ENCODE data around the gene ABHD2.

The ABHD2 gene

DNA sequence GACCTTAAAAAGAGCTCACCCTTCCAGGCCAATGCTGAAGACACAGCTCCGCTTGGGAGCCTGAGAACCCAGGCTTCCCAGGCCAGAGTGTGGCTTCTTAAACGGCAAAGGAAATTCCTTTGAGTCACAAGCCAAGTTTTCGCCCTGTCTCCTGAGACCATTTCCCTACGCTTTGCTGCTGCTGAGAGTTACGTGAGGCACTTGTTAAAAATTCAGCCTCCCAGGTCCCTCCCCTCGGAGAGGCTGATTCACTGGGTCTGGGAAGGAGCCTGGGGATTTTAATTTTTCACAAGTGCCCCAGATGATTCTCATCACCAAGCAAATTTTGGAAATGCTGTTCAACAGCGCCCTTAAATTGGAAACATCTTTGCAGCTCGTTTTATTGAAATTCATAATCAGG is 107.6 kb downstream of the ABHD2 start:
- no peak for DNase-seq (ENCODE audit: low spot score)

GRCh38 chr15:89196241-89196640 is 108.0 kb downstream of the ABHD2 start:
- no peak for DNase-seq (ENCODE audit: low spot score)

DNA sequence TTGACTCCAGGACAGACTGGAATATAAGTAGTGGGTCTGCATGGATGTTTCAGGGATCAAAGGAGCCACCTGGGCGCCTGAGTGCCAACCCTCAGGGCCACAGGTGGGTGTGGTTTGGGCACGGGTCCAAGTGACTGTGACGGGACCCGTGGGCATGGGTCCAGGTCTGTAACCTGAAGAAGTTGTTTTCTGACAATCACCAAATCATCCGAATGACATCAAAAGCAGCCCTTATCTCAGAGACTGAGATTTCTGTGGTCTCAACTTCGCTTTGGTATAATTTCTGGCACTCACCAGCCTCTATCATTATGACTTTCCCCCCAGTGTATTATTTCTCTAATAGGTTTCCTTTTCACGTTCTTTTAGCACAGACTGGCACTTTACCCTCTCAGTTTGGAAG is 108.7 kb downstream of the ABHD2 start:
- DNase-seq (ENCODE audit: low spot score), result no peak

- DNase-seq (ENCODE audit: low spot score), result peak; percentile 99
These were observed 109.3 kb downstream of the ABHD2 start for GRCh38 chr15:89197503-89197971.

GRCh38 chr15:89198196-89198595 is 109.9 kb downstream of the ABHD2 start:
- DNase-seq (ENCODE audit: low spot score), result no peak

GRCh38 chr15:89198934-89199333 is 110.7 kb downstream of the ABHD2 start:
- peak; percentile 98 for DNase-seq (ENCODE audit: low spot score)

GRCh38 chr15:89199746-89200145 is 111.5 kb downstream of the ABHD2 start:
- peak; percentile 59 for DNase-seq (ENCODE audit: low spot score)

GRCh38 chr15:89200182-89200581 is 111.9 kb downstream of the ABHD2 start:
- no peak for DNase-seq (ENCODE audit: low spot score)

DNA sequence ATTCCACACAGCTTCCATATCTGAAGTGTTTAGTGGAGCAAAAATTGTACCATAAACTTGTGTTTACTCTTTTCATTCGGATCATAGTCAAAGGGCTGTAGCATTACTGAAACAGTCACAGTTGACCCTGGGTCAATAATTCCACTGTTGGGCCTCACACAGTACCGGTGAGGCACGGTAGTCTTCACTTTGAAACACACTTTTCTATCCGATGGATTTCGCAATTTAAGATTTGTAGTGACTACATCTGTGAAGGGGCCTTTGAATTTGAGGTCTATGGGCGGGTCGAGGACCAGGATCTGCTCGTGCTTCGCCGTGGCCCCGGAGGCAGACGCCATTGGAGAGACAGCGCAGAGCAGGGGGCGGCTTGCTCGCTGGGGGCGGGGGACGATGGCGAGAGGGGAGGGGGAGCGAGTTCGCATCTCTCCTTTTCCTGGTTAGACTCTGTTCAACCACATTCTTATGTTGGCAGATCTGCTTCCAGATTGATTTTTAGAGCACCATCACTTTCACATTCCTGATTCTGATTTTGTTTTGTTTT is 113.3 kb downstream of the ABHD2 start:
- no peak for DNase-seq (ENCODE audit: low spot score)

DNA sequence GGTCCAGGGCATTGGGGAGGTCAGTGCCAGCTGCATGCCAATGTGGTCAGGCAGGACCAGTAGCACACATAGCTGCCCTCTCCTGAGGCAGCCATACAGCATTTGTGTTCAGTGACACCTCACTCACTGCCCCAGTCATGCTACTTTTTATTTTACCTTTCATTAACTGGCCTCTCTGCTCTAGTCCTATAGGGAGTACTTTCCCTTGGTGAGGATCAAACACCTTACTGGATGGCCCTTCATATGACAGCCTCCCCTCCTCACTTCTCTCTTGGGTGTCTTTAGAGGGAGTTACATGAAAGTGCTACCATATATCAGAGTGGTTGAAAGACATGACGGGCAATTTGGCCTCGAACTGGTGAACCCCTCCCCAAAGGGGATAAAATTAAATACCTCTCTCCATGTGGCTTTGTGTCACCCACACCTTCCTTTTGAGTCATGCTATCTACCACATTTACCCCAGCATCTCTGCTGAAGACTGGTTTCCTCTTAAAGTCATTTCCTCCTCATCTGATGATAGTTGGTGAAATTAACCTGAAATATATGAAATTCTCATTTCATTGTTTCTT is 115.5 kb downstream of the ABHD2 start:
- no peak for DNase-seq (ENCODE audit: low spot score)

DNA sequence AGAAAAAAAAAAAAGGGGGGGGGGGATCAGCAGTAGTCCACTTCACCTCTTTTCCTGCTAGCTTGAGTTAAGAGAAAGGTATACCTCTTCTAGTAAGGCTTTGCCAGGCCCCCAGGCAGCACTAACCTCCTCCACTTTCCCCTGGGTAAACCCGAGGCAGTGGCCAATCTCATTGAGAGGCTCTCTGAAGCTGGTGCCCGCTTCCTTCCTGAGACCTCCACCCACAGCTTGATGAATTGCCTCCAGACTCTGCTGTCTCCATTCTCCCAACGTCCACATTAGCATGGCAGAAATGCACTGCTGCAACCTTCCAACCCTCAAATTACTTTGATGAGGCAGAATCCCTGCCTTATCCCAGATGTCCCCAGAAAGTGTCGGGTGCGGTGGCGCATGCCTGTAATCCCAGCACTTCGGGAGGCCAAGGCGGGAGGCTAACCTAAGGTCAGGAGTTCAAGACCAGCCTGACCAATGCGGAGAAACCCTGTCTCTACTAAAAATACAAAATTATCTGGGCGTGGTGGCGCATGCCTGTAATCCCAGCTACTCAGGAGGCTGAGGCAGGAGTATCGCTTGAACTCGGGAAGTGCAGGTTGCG is 117.8 kb downstream of the ABHD2 start:
- no peak for DNase-seq (ENCODE audit: low spot score)

DNA sequence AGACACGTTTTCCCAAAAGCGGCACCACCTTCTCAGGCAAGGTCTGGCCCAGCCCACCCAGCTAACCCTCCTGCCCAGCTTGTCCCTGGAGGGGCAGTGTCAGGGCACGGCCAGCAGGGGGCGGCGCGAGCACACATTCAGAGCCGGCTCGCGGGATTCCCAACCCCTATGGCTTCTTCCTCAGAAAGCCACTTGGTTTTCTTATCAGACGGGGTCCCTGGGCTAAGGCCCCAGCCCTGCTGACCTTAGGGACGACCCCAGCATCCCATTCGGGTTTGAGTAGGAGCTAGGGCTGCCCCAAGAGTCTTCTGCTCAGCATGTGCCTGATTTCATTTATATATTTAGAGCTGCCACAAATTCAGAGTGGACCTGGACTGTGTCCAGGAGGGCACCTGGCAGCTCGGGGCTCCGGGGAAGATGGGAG is 118.7 kb downstream of the ABHD2 start:
- DNase-seq (ENCODE audit: low spot score), result peak; percentile 75

- DNase-seq (ENCODE audit: low spot score), result no peak
These were observed 120.0 kb downstream of the ABHD2 start for GRCh38 chr15:89208256-89208655.

GRCh38 chr15:89209057-89209456 is 120.8 kb downstream of the ABHD2 start:
- no peak for DNase-seq (ENCODE audit: low spot score)

DNA sequence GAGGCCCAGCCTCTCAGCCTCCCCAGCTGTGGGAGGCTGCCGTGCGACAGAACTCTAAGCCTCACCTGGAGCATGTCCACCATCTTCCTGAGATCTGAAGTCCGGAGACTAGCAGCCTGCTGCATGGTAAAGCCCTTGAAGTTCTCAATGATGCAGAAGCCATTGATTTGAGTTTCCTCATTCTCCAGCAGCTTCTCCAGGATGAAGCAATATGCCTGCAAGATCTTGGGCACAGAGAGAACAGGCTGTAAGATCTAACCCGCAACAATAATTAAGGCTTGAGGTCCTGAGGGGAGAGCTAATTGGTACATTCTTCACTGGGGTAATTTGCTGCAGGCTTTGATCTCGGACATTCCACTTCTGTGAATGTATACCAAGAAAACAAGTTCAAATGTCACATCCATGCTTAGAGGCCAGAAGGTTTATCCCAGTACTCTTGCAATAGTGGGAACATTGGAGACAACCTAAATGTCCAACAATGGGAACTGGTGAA is 123.5 kb downstream of the ABHD2 start:
- DNase-seq (ENCODE audit: low spot score), result no peak

DNA sequence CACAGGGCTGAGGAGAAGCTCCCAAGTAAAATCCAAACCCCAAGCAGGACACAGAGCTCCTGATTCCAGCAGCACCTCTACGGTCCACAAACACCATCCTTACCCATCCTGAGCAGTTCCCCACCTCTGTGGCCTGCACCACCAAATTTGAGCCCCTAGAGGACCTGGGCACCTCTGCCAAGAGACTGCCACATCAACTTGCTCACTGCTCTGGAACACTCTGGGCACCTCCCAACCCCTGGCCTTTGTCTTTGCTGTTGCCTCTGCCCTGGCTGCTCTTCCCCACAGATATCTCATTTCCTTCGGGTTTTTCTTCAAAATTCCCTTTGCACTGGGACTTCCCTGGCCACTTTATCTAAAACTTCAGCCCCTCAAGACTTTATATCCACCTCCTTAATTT is 127.4 kb downstream of the ABHD2 start:
- no peak for DNase-seq (ENCODE audit: low spot score)

- DNase-seq (ENCODE audit: low spot score), result no peak
These were observed 128.8 kb downstream of the ABHD2 start for GRCh38 chr15:89217031-89217430.

DNA sequence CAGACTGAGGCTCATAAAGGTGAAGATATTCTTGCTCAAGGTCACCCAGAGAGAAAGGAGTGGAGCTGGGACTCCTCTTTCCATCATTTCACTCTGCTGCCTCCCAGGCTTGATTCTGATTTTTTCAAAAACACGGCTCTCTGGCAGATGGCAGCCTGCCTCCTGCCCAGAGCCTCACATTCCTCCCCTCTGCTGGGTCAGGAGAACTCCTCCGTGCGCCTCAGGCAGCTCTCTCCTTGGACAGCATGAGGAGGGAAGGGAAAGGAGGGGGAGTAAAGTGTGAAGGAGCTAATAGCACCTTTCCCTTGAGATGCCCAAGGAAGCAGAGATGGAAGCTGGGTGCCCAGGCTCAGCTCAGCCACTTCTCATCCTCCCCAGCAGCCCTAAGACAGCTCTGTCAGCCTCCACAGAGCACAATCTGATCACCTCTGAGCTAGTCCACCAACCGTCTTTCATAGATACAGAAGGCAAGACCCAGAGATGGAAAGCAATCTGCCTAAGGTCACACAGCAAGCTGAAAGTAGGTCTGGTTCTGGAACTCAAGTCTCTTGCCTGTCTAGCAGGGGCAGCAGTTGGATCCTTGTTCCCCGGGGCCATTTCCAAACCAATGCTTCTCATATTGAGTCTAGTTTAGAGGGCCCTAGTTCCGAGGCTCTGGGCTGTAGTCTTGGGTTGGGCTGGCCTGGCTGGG is 129.6 kb downstream of the ABHD2 start:
- DNase-seq (ENCODE audit: low spot score), result no peak

DNA sequence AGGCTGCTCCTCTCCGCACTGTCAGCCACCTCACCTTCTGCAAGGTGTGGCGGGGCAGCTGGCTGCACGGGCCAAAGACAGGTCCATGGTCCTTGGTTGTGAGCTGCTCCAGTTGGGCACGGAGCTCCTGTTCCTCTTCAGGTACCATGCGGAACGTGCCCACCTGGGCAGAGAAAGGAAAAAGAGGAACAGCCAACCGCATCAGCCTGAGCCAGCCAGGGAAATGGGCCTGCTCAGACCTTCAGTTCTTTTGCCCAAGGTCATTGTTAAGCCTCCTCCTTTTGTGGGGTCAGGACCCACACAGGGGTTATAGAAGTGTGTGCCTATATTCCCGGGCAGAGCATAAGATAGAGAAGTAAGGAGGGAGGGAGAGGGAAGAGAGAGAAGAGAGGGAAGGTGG is 130.3 kb downstream of the ABHD2 start:
- DNase-seq (ENCODE audit: low spot score), result no peak

- DNase-seq (ENCODE audit: low spot score), result peak; percentile 46
These were observed 133.3 kb downstream of the ABHD2 start, which contains the start of gene RLBP1 for GRCh38 chr15:89221543-89221942. RLBP1 (minus strand) TSS chr15:89221579; CDS start chr15:89218975, 2,604 bp downstream.

- no peak for DNase-seq (ENCODE audit: low spot score)
These were observed 137.3 kb downstream of the ABHD2 start for GRCh38 chr15:89225588-89225987.

DNA sequence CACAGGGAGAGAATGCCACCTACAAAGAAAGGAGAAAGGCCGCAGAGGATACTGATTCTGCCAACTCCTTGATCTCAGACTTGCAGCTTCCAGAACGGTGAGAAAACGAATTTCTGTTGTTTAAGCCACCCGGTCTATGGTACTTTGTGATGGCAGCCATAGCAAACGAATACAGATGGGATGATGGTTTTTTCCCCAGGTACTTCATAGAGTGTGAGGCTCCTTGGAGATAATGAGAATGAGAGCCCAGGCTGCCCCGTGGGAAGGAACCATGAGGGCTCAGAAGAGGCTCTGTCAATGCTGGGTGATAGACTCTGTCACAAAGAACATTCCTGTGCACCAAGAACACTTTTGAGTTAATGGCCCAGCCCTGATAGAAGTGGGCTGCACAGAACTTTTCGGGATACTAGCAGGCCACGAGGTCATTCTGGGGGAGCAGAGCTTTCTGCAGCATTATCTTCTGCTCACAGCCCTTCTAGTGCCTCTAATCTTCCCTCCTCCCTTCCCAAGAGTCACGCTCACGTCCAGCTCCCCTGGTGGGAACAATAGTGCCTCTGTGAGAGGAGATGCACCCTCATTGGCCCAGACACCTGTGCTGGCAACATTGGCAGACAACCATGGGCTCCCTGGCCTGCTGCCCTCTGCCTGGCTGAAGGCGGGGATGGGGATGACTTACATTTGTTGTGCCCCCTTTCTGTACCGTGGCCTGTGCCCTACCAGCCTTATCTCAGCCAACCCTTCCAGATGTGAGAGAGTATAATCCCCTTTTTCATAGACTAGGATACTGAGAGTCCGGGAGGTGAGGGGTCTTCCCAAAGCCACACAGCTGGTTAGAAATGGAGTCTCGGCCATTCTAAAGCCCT is 138.3 kb downstream of the ABHD2 start:
- DNase-seq (ENCODE audit: low spot score), result no peak
